Sigmoid colon (tissue), 7 donors: ENCODE data around the gene APBA3. TPM values are rescaled to one million over a fixed set of nuclear protein-coding genes. Genes with fewer than 3 reads are reported as not detected.

Experiments
- DNase-seq: peaks from one replicate; pipeline ENCODE4 v3.0.0-alpha.2; 2019
- H3K27ac ChIP-seq, 4 donors: fragments of 200-600 bp; sonication (generic); one replicate each; pipeline ENCODE4 v1.5.1; 2016 to 2019; ENCODE audit warnings: mild to moderate bottlenecking in 1 of 4
- H3K27me3 ChIP-seq, 3 donors: fragments of 200-600 bp; sonication (generic); one replicate each; pipeline ENCODE4 v1.5.1; 2019; ENCODE audit warnings: mild to moderate bottlenecking in 1 of 3
- H3K36me3 ChIP-seq, 4 donors: fragments of 200-600 bp; sonication (generic); one replicate each; pipeline ENCODE4 v1.5.1; 2016 to 2019
- H3K4me1 ChIP-seq, 4 donors: fragments of 200-600 bp; sonication (generic); one replicate each; pipeline ENCODE4 v1.5.1; 2017 to 2019
- H3K4me3 ChIP-seq, 4 donors: fragments of 200-600 bp; sonication (generic); one replicate each; pipeline ENCODE4 v1.5.1; 2017 to 2019; ENCODE audit warnings: mild to moderate bottlenecking in 2 of 4, moderate library complexity in 1 of 4
- H3K9me3 ChIP-seq, 4 donors: fragments of 200-600 bp in 3 of 4; sonication (generic) in 3 of 4; one replicate each; pipeline versions ENCODE4 v1.5.1 to v1.6.1; 2013 to 2019
- CTCF ChIP-seq, 4 experiments: fragments of 450-650 bp in 3 of 4; fragments of 200-600 bp in 1 of 4; IDR thresholded peaks; one replicate each; pipeline ENCODE4 v1.5.1; 2016 to 2019; ENCODE audit warnings: antibody characterized with exemption in 4 of 4, mild to moderate bottlenecking in 3 of 4, moderate library complexity in 2 of 4
- EP300 ChIP-seq, 4 donors: sonication (generic); formaldehyde crosslinking; IDR thresholded peaks; one replicate each; pipeline ENCODE4 v1.6.1; 2017; ENCODE audit warnings: antibody characterized with exemption in 4 of 4
- POLR2A ChIP-seq, 2 donors: fragments of 450-650 bp; IDR thresholded peaks; one replicate each; pipeline ENCODE4 v1.6.1; 2016; ENCODE audit warnings: antibody characterized with exemption in 2 of 2, mild to moderate bottlenecking in 2 of 2, moderate library complexity in 2 of 2
- POLR2AphosphoS5 ChIP-seq, 4 donors: sonication (generic); formaldehyde crosslinking; IDR thresholded peaks; one replicate each; pipeline ENCODE4 v1.6.1; 2017; ENCODE audit warnings: antibody characterized with exemption in 4 of 4
- WGBS, 2 donors: extraction: QIAGEN DNeasy Blood & Tissue Kit; methylation state at CpG; one replicate each; pipeline ENCODE4 v1.1.7; 2013; 5-methylcytosine and 5-hydroxymethylcytosine counted together
- intact Hi-C: fragments of 100-400 bp; cut with DNase I; formaldehyde crosslinking; loops from one replicate; pipeline ENCODE4 v1.15.1; 2023
- polyA plus RNA-seq, 3 donors: library from polyadenylated mRNA; stranded (reverse); fragments of 200-250 nt; gene quantifications; one replicate each; pipeline ENCODE4 v1.2.3, GENCODE V29; 2013
- total RNA-seq, 4 donors: library from RNA; depleted of rRNA; stranded (reverse); fragments of >200 nt; gene quantifications; one replicate each; pipeline ENCODE4 v1.1.0, GENCODE V29; 2016
- donor health status: healthy with polysubstance abuse.
- donor health status: Bipolar disorder and iron deficiency.
- donor health status: healthy.

APBA3 gene
- total and polyA plus RNA-seq, 7 donors = 12.0 to 42.9 (median 17.8) TPM

GRCh38 chr19:3803986-3804385 lies 42.5 kb upstream of the APBA3 start:
- Histone ChIP-seq H3K27ac (no peak overlapping the region), H3K4me3 (no peak overlapping the region), H3K27me3 (peaks cover 20 to 42% (median 33%) of the 10 kb centered on the region in 3 donors), H3K4me1 (peaks cover 0 to 13% (median 9%) of the 10 kb centered on the region in 4 donors), H3K9me3 (no peaks in the 10 kb centered on the region), H3K36me3 (no peaks in the 10 kb centered on the region)
- TF ChIP-seq CTCF (IDR thresholded peaks at IDR 0.05) = no peak
- TF ChIP-seq POLR2AphosphoS5 (IDR thresholded peaks at IDR 0.05) = no peak
- no peak for TF ChIP-seq EP300 (IDR thresholded peaks at IDR 0.05)
- no peak for TF ChIP-seq POLR2A (IDR thresholded peaks at IDR 0.05)
- DNase-seq = no peak
- intact Hi-C loops = no loop called here
- 78 to 86% methylated on average over 10 of the region's 10 CpGs for WGBS, 2 donors

GRCh38 chr19:3803114-3803888 lies 41.8 kb upstream of the APBA3 start:
- TF ChIP-seq CTCF (IDR thresholded peaks at IDR 0.05) = no peak
- TF ChIP-seq EP300 (IDR thresholded peaks at IDR 0.05) = no peak
- TF ChIP-seq POLR2A (IDR thresholded peaks at IDR 0.05) = no peak
- no peak for TF ChIP-seq POLR2AphosphoS5 (IDR thresholded peaks at IDR 0.05)
- Histone ChIP-seq H3K27ac (no peak overlapping the region), H3K27me3 (peaks cover 20 to 47% (median 34%) of the 10 kb centered on the region in 3 donors), H3K4me1 (peaks cover 0 to 13% (median 9%) of the 10 kb centered on the region in 4 donors), H3K36me3 (no peaks in the 10 kb centered on the region), H3K9me3 (no peaks in the 10 kb centered on the region), H3K4me3 (no peak overlapping the region)
- WGBS, 2 donors = 82 to 86% methylated on average over 24 of the region's 24 CpGs
- no peak for DNase-seq
- intact Hi-C loops = no loop called here

GRCh38 chr19:3801412-3802096 lies 40.1 kb upstream of the APBA3 start:
- 4 to 6% methylated on average over 46 of the region's 46 CpGs for WGBS, 2 donors
- H3K9me3 ChIP-seq = peaks cover 0 to 5% (median 0%) of the 10 kb centered on the region in 4 donors
- H3K36me3 ChIP-seq = no peaks in the 10 kb centered on the region
- intact Hi-C loops = no loop called here
- DNase-seq = no peak
- peak overlapping the region in 2 of 4 donors; percentile 24 to 39 for H3K4me3 ChIP-seq
- H3K27ac ChIP-seq = no peak overlapping the region
- no peak for TF ChIP-seq POLR2AphosphoS5 (IDR thresholded peaks at IDR 0.05)
- no peak for TF ChIP-seq POLR2A (IDR thresholded peaks at IDR 0.05)
- no peak for TF ChIP-seq EP300 (IDR thresholded peaks at IDR 0.05)
- no peak for TF ChIP-seq CTCF (IDR thresholded peaks at IDR 0.05)
- H3K4me1 ChIP-seq = peaks cover 0 to 13% (median 9%) of the 10 kb centered on the region in 4 donors
- H3K27me3 ChIP-seq = peaks cover 20 to 47% (median 34%) of the 10 kb centered on the region in 3 donors

- no peak for DNase-seq
- Histone ChIP-seq H3K27me3 (peaks cover 20 to 47% (median 34%) of the 10 kb centered on the region in 3 donors), H3K4me1 (peaks cover 0 to 13% (median 9%) of the 10 kb centered on the region in 4 donors), H3K36me3 (no peaks in the 10 kb centered on the region), H3K27ac (no peak overlapping the region), H3K9me3 (peaks cover 0 to 7% (median 0%) of the 10 kb centered on the region in 4 donors), H3K4me3 (peak overlapping the region in 1 of 4 donors; percentile 24)
- 39% methylated on average over 21 of the region's 21 CpGs for WGBS, 2 donors
- TF ChIP-seq POLR2A (IDR thresholded peaks at IDR 0.05) (no peak), EP300 (IDR thresholded peaks at IDR 0.05) (no peak), CTCF (IDR thresholded peaks at IDR 0.05) (no peak), POLR2AphosphoS5 (IDR thresholded peaks at IDR 0.05) (no peak)
- intact Hi-C loops = no loop called here
Measured at GRCh38 chr19:3800996-3801395, 39.5 kb upstream of the APBA3 start.
